ENCODE data around the gene CCL7.

DNA sequence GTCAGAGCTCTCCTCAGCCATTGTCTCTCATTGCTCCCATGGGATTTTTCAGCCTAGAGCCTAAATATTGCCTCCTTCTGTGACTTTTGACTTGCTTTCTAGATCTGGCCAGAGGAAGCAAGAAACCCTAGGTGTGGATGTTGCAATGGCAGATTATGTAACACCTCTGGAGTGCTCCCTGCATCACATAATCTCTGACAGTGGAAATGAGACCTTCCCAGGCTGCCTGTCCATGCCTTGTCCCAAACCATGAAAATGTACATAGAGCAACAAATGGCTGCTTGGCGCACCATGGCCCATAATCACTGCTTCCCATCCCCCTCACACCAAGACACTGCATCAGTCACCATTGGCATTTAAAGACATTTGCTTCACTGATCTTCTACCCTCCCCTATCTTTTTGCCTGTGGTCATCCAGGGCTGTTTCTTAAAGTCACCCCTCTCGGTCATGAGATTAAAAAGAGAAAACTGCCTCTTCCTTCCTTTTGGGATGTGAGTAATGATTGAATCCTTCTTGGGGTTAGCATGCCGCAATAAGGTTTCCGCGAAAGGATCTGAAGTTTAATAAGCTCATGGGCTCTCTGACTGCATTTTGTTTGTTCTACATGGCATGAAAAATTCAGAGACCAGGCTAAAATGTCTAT lies 49.1 kb upstream of the CCL7 start:
- TF ChIP-seq, protein P1, sequence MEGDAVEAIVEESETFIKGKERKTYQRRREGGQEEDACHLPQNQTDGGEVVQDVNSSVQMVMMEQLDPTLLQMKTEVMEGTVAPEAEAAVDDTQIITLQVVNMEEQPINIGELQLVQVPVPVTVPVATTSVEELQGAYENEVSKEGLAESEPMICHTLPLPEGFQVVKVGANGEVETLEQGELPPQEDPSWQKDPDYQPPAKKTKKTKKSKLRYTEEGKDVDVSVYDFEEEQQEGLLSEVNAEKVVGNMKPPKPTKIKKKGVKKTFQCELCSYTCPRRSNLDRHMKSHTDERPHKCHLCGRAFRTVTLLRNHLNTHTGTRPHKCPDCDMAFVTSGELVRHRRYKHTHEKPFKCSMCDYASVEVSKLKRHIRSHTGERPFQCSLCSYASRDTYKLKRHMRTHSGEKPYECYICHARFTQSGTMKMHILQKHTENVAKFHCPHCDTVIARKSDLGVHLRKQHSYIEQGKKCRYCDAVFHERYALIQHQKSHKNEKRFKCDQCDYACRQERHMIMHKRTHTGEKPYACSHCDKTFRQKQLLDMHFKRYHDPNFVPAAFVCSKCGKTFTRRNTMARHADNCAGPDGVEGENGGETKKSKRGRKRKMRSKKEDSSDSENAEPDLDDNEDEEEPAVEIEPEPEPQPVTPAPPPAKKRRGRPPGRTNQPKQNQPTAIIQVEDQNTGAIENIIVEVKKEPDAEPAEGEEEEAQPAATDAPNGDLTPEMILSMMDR (IDR thresholded peaks at IDR 0.05; ENCODE audit: low read depth, low read length, poor library complexity, severe bottlenecking), result no peak
- TF ChIP-seq EZH2phosphoT487 (IDR thresholded peaks at IDR 0.05; ENCODE audit: borderline replicate concordance, low read length), result no peak
